HL-60 (cell line): ENCODE results near the gene ZNF622.

Source experiments
- DNase-seq, 2 experiments: peaks; one replicate each; pipeline ENCODE4 v3.0.0-alpha.2; 2010 to 2020; ENCODE audit warnings: low read depth in 1 of 2, low spot score in 1 of 2
- H3K27ac ChIP-seq: fragments of 250-450 bp; sonication (Bioruptor Pico); replicated peaks from 2 replicates; pipeline ENCODE4 v1.5.1; 2020; ENCODE audit warnings: mild to moderate bottlenecking, moderate library complexity
- H3K27me3 ChIP-seq: fragments of 250-450 bp; sonication (Bioruptor Pico); 2 replicates; pipeline ENCODE4 v1.5.1; 2021; ENCODE audit warnings: mild to moderate bottlenecking, moderate library complexity; ENCODE audit not compliant: insufficient read depth, poor library complexity, severe bottlenecking
- H3K4me3 ChIP-seq: replicated peaks from 2 replicates; pipeline ENCODE4 v1.5.1; 2011; ENCODE audit warnings: mild to moderate bottlenecking, control low read depth, low read length; ENCODE audit not compliant: insufficient read depth
- CTCF ChIP-seq: IDR thresholded peaks from one replicate; pipeline ENCODE4 v1.5.1; 2011; ENCODE audit warnings: low read length, control low read depth, inconsistent platforms; ENCODE audit not compliant: insufficient read depth
- GABPA ChIP-seq: IDR thresholded peaks from 2 replicates; pipeline ENCODE4 v1.6.1; 2012; ENCODE audit warnings: low read depth
- POLR2AphosphoS5 ChIP-seq: IDR thresholded peaks from 2 replicates; pipeline ENCODE4 v1.6.1; 2012; ENCODE audit warnings: low read depth
- REST ChIP-seq: IDR thresholded peaks from 2 replicates; pipeline ENCODE4 v1.6.1; 2012; ENCODE audit warnings: low read depth; ENCODE audit not compliant: insufficient replicate concordance
- SPI1 ChIP-seq: IDR thresholded peaks from 2 replicates; pipeline ENCODE4 v1.6.1; 2012; ENCODE audit warnings: low read depth, mild to moderate bottlenecking, borderline replicate concordance
- long read RNA-seq: library from polyadenylated mRNA; unstranded; transcript quantifications from one replicate; pipeline ENCODE4 v2.0.0, GENCODE V29; 2020

ZNF622 gene
- long read RNA-seq, transcript ZNF622-201 (6 exons, 1,699 nt): major isoform, 377 of 390 reads
- long read RNA-seq, partial matches to known transcripts: 8 of 390 reads
- long read RNA-seq, other reads (novel, unspliced or antisense): 5 of 390 reads

GRCh38 chr5:16465544-16466432, at the start of gene ZNF622:
Gene ZNF622, minus strand, starts transcription at chr5:16465800. Its CDS starts 135 bp downstream, at chr5:16465665.
- peak within 1 kb of the TSS; percentile 89 for H3K27ac ChIP-seq
- H3K4me3 ChIP-seq: peak within 1 kb of the TSS; percentile 99
- no peaks in the 10 kb centered on the region for H3K27me3 ChIP-seq
- DNase-seq: peak; percentile 85 to 94
- TF ChIP-seq SPI1 (peak; percentile 43; the same call in 1 of the 2 replicates), REST (no peak), CTCF (no peak), GABPA (peak; percentile 94), POLR2AphosphoS5 (peak; percentile 95)

- Histone ChIP-seq H3K27me3 (no peaks in the 10 kb centered on the region), H3K4me3 (no peak overlapping the region), H3K27ac (peak overlapping the region; percentile 64)
- no peak for DNase-seq
- TF ChIP-seq SPI1: no peak
- no peak for TF ChIP-seq POLR2AphosphoS5
- TF ChIP-seq GABPA: no peak
- no peak for TF ChIP-seq REST
- no peak for TF ChIP-seq CTCF
These were observed 44.5 kb upstream of the ZNF622 start for GRCh38 chr5:16510098-16510497.

GRCh38 chr5:16508730-16509531, 43.3 kb upstream of the ZNF622 start:
- peak overlapping the region; percentile 13 for H3K4me3 ChIP-seq
- peak; percentile 54 to 78 for DNase-seq
- H3K27me3 ChIP-seq: no peaks in the 10 kb centered on the region
- TF ChIP-seq POLR2AphosphoS5: no peak
- TF ChIP-seq REST: peak; percentile 17
- H3K27ac ChIP-seq: peak overlapping the region; percentile 64
